M059J (cell line): ENCODE data around the gene TGDS. TPM values are rescaled to one million over a fixed set of nuclear protein-coding genes. Genes with fewer than 3 reads are reported as not detected.

Experiments used
- DNase-seq: peaks from one replicate; pipeline ENCODE4 v3.0.0-alpha.2; 2012; ENCODE audit warnings: low read depth
- total RNA-seq: library from RNA; depleted of rRNA; stranded (reverse); fragments of >200 nt; shearing (Covaris generic); gene quantifications from 2 replicates; pipeline ENCODE4 v1.2.3, GENCODE V29; 2014

Gene TGDS
- total RNA-seq, 1 experiment from 2014 or later: 13.1 TPM

DNA sequence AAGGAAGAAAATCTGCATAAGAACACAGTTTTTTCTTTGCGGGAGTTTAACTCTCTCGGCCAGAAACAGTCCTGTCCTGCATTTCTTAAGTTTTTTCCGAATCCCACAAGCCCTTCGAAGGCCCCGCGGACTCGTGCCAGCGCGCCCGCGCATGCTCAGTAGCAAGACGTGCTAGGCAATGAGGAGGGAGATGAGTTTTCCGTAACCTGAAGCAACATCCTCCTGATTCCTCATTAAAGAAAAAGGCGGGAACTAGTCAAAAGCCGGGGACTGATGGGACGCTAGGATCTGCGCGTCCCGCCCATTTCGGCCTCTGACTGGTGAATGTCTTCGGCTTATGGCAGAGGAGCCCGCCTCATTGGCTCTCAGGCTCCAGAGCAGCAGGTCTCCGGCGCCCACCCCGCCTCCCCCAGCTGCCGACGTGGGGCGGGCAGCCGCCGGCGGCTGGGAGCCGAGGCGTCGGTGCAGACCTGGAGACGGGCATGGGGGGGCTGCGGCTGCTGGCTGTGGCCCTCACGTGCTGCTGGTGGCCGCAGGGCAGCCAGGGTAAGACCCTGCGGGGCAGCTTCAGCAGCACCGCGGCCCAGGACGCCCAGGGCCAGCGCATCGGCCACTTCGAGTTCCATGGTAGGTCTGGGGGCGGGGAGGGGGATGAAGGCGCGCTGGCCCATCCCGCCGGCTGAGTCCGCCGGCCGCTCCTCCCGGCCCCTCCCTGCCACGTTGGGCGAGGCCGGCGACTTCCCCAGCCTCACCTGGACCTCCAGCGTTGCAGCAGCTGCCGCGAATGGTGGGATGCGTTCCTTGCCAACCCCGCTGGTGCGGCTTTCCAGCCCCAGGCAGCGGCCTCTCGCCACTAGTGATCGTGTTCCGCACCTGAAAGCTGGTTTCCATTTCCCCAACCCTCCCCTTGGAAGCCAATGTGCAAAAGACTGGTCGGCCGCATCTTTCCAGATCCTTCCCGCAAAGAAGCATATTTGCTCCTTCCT is 5.8 kb upstream of the TGDS start, which contains the start of gene GPR180:
TSS of gene GPR180 (plus strand) at position 412 of the 986 bp plus-strand sequence. CDS start at position 483, 71 bp downstream.
- DNase-seq: peak; percentile 99

GRCh38 chr13:94599877-94600276 is 3.9 kb upstream of the TGDS start:
- no peak for DNase-seq

DNA sequence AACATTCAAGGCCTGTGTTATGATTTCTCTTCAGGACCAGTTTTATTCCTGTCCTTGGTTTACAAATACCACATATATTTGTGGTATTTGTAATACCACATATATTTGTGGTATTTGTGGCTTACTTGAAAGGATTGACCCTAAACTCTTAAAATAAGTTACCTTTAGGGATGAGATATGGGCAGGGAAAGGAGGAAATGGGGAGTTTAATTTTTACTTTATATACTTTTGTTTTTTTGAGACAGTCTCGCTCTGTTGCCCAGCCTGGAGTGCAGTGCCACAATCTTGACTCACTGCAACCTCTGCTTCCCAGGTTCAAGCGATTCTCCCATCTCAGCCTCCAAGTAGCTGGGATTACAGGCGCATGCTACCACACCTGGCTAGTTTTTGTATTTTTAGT is 2.3 kb upstream of the TGDS start:
- DNase-seq: no peak

- no peak for DNase-seq
Measured at GRCh38 chr13:94596575-94596971, 621 bp upstream of the TGDS start.

GRCh38 chr13:94595001-94595949 is 677 bp downstream of the TGDS start:
- DNase-seq: peak; percentile 26

DNA sequence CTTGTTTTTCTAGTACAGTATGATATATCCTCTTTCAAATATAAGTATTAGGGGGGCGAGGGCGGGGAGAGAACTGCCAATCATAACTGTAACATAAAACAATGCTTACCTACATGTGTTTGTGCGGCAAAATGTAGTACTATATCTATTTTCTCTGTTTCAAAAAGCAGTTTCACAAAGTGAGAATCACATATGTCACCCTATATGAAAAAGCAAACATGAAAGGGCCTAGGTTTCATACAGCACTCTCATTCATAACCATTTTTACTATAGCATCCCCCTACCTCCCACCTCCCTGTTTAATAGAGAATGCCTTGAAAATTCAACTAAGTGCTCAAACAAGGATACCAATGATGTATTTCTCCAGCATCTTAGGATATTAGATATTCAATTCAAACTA is 5.2 kb downstream of the TGDS start:
- DNase-seq: no peak

DNA sequence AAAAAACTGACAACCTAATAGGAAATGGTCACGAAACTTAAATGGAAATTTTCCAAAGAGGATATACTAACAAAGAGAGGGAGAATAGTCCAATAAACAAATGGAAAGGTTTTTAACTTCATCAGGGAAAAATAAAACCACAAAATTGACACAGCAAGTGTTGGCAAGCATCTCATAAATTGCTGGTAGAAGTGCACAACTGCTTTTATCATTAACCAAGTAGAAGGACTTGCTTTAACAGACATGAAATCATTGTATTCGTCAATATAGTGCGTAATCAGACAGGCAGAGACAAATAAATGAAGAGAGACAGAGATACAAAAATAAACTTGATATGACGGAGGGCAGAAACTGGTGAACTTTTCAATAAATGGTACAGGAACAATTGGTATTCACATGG is 7.4 kb downstream of the TGDS start:
- DNase-seq: no peak

GRCh38 chr13:94586371-94586770 is 9.6 kb downstream of the TGDS start:
- no peak for DNase-seq

GRCh38 chr13:94585543-94586101 is 10.3 kb downstream of the TGDS start:
- no peak for DNase-seq

DNA sequence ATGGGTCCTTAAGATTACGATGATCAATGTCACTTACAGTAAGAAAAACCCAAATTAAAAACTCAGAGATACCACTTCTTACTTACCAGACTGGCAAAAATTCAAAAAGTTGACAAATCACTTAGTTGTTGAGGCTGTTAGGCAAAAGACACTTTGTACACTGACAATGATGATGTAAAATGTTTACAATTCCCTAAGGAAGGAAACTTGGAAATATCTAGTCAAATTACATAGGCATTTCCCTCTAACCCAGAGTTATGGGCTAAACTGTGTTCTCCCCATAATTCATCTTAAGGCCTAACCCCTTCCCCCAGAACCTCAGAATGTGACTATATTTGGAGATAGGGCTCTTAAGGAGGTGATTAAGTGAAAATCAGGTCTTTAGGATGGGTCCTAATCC is 12.0 kb downstream of the TGDS start:
- DNase-seq: no peak

DNA sequence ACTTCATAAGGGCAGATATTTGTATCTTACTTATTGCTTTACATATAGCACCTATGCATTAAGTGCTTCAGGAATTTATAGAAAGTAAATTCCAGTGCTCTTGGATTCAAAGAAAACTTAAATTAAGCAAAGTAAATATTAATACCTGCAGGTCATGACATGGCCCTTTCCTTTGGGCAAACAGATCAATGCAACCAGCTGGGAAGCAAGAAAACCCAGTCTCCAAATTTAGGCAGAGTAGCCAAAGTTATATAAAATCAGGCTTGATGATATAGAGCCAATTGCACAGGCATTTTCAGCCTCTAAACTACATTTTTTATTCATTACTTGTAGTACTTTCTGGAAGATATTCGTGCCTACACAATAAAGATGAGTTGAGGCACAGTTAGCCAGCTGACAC is 16.9 kb downstream of the TGDS start:
- DNase-seq: no peak

- no peak for DNase-seq
Measured at GRCh38 chr13:94569615-94570014, 26.3 kb downstream of the TGDS start.

GRCh38 chr13:94568443-94568842 is 27.5 kb downstream of the TGDS start:
- no peak for DNase-seq

- no peak for DNase-seq
Measured at GRCh38 chr13:94567581-94567980, 28.4 kb downstream of the TGDS start.

GRCh38 chr13:94561126-94561525 is 34.8 kb downstream of the TGDS start:
- DNase-seq: no peak

DNA sequence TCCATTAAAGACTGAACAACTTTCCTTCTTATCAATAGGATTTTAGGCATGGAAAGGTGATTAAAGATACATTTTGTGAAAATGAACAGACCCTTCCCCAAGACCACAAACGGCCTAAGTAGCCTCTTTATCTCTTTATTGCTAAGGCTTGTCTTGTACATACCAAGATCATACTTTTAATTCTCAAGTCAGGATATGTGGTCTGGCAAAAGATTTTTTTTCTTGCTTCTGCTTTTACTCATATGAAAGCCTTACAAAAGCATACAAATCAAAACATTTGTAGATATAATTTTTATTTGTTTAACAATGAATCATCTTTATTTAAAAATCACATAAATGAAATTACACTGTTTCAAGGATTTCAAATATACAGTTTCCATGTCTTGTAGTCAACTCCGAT is 35.8 kb downstream of the TGDS start:
- DNase-seq: no peak

- no peak for DNase-seq
Measured at GRCh38 chr13:94559222-94559795, 36.6 kb downstream of the TGDS start.

DNA sequence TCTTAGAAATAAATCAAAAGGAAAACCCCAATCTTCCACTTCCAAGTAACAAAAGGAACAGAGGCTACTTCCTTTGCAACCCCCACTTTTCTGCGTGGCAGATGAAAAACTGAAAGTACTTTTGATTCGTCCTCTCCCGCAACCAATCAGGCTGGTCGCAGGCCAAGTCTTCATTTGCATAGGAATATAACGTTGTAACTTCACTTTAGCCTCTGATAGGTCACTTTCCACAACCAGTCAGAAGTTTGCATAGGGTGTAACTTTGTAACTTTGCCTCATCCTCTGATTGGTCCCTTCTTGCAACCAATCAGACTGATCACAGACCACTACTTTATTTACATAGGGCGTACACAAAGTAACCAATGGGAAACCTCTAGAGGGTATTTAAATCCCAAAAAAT is 37.2 kb downstream of the TGDS start:
- no peak for DNase-seq

- DNase-seq: no peak
Measured at GRCh38 chr13:94557684-94558235, 38.2 kb downstream of the TGDS start.

DNA sequence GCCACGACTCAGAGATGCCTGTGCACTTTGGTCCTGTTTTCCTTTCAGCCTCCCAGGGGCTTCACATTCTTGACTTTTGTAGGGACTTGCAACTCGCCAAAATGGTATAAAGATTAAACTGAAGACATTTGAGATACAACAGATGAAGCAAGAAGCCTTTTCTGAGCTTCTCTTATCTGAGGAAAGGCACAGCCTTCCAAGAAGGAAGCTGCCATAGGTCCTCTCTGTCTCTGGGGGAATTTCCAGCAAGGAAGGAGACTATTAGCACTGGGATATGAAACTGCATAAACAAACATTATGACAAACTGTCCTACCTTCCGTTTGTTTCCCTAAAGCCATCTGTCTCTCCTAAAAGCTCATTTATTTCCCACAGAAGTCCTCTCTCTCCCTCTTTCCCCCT is 39.3 kb downstream of the TGDS start:
- no peak for DNase-seq

GRCh38 chr13:94556041-94556440 is 39.9 kb downstream of the TGDS start:
- DNase-seq: no peak
